A549 (cell line): Measurements from ENCODE around the gene B3GNT3. TPM values are rescaled to one million over a fixed set of nuclear protein-coding genes. Genes with fewer than 3 reads are reported as not detected.

Experiments used
- ATAC-seq, 2 experiments: fragments of 200-7000 bp in 1 of 2; fragments of >200 bp in 1 of 2; cut with Nextera tagmentation in 1 of 2; cut with Tn5 transposase in 1 of 2; 3 replicates each; pipeline versions ENCODE4 v1.8.0 to v1.9.1; 2018 to 2020; ENCODE audit warnings: mild to moderate bottlenecking in 1 of 2, moderate library complexity in 1 of 2
- CTCF ChIA-PET: fragments of 300-600 bp; sonication (Branson Sonifier 250); formaldehyde crosslinking; extraction: SDS; loops from one replicate; lab custom pipeline; 2021; ENCODE audit warnings: antibody characterized with exemption, inconsistent platforms; lab: Yijun Ruan, JAX
- POLR2A ChIA-PET: fragments of 350-600 bp; formaldehyde crosslinking; extraction: SDS; loops from one replicate; lab custom pipeline; 2021; ENCODE audit warnings: antibody characterized with exemption, inconsistent platforms; lab: Yijun Ruan, JAX
- DNase-seq, 2 experiments: peaks; one replicate each; pipeline versions ENCODE4 v3.0.0 to v3.0.0-alpha.2; 2011 to 2016; ENCODE audit warnings: low read depth in 1 of 2, low spot score in 1 of 2
- FAIRE-seq: peaks from 2 replicates; lab custom pipeline; 2011; peaks lifted over from hg19 to GRCh38; lab: Jason Lieb, UNC
- H3K27ac ChIP-seq, 2 experiments: fragments of >200 bp; sonication (Bioruptor Twin); formaldehyde crosslinking; 3 replicates each; pipeline ENCODE4 v1.5.1; 2016 to 2017
- H3K4me1 ChIP-seq: fragments of >200 bp; sonication (Bioruptor Twin); formaldehyde crosslinking; 3 replicates; pipeline ENCODE4 v1.6.1; 2016
- H3K4me2 ChIP-seq: fragments of >200 bp; sonication (Bioruptor Twin); formaldehyde crosslinking; 3 replicates; pipeline ENCODE4 v1.6.1; 2016
- H3K4me3 ChIP-seq: fragments of >200 bp; sonication (Bioruptor Twin); formaldehyde crosslinking; 3 replicates; pipeline ENCODE4 v1.5.1; 2016
- H3K9me3 ChIP-seq: fragments of >200 bp; sonication (Bioruptor Twin); formaldehyde crosslinking; 3 replicates; pipeline ENCODE4 v1.6.1; 2016
- BHLHE40 ChIP-seq: IDR thresholded peaks from 2 replicates; pipeline ENCODE4 v1.6.1; 2012; ENCODE audit warnings: low read depth, low read length, inconsistent platforms
- CHD2 ChIP-seq: fragments of 150-350 bp; IDR thresholded peaks from 2 replicates; pipeline ENCODE4 v1.6.1; 2014; ENCODE audit warnings: low read length; ENCODE audit not compliant: partially characterized antibody
- CHD4 ChIP-seq: fragments of 200-600 bp; sonication (generic); IDR thresholded peaks from 2 replicates; pipeline ENCODE4 v1.6.1; 2016; ENCODE audit warnings: antibody characterized with exemption, mild to moderate bottlenecking, borderline replicate concordance
- EHF ChIP-seq: fragments of 250-450 bp; sonication (Bioruptor Pico); IDR thresholded peaks from 2 replicates; pipeline ENCODE4 v1.5.0; 2020; ENCODE audit warnings: mild to moderate bottlenecking
- FOSB ChIP-seq: fragments of 250-450 bp; sonication (Bioruptor Pico); IDR thresholded peaks from 2 replicates; pipeline ENCODE4 v1.5.0; 2020; ENCODE audit warnings: mild to moderate bottlenecking, moderate library complexity
- GATA3 ChIP-seq: IDR thresholded peaks from 2 replicates; pipeline ENCODE4 v1.6.1; 2012; ENCODE audit warnings: borderline replicate concordance
- HDAC2 ChIP-seq: fragments of 200-600 bp; sonication (generic); IDR thresholded peaks from 2 replicates; pipeline ENCODE4 v1.6.1; 2016
- HOXA7 ChIP-seq: fragments of 250-450 bp; sonication (Bioruptor Pico); IDR thresholded peaks from 2 replicates; pipeline ENCODE4 v1.5.0; 2020; ENCODE audit warnings: mild to moderate bottlenecking, moderate library complexity
- HOXB5 ChIP-seq: fragments of 250-450 bp; sonication (Bioruptor Pico); IDR thresholded peaks from 2 replicates; pipeline ENCODE4 v1.5.0; 2020; ENCODE audit warnings: mild to moderate bottlenecking, moderate library complexity
- JUN ChIP-seq, 2 experiments: fragments of >200 bp; sonication (Bioruptor Twin); formaldehyde crosslinking; IDR thresholded peaks; 2 replicates in 1 of 2; 3 replicates in 1 of 2; pipeline ENCODE4 v1.6.1; 2016 to 2017
- KDM1A ChIP-seq: fragments of 200-600 bp; sonication (generic); IDR thresholded peaks from 2 replicates; pipeline ENCODE4 v1.6.1; 2016; ENCODE audit warnings: low read depth, mild to moderate bottlenecking
- MAFK ChIP-seq: fragments of 450-650 bp; IDR thresholded peaks from 2 replicates; pipeline ENCODE4 v1.6.1; 2014; ENCODE audit not compliant: partially characterized antibody
- MAX ChIP-seq: IDR thresholded peaks from 2 replicates; pipeline ENCODE4 v1.6.1; 2012
- POLR2AphosphoS2 ChIP-seq: conservative IDR thresholded peaks from 2 replicates; pipeline ENCODE4 v1.6.1; 2012; ENCODE audit warnings: low read length, improper control_type of control experiment, inconsistent platforms
- RAD21 ChIP-seq, 2 experiments: fragments of >200 bp in 1 of 2; sonication (Bioruptor Twin) in 1 of 2; formaldehyde crosslinking in 1 of 2; IDR thresholded peaks in 1 of 2; conservative IDR thresholded peaks in 1 of 2; 2 replicates in 1 of 2; 3 replicates in 1 of 2; pipeline ENCODE4 v1.6.1; 2012 to 2018; ENCODE audit warnings: inconsistent platforms in 1 of 2
- TFCP2L1 ChIP-seq: fragments of 250-450 bp; sonication (Bioruptor Pico); IDR thresholded peaks from 2 replicates; pipeline ENCODE4 v1.5.0; 2021; ENCODE audit warnings: mild to moderate bottlenecking
- TP53 ChIP-seq: fragments of 250-450 bp; sonication (Bioruptor Pico); IDR thresholded peaks from 2 replicates; pipeline ENCODE4 v1.5.0; 2021; ENCODE audit warnings: mild to moderate bottlenecking, moderate library complexity
- ZC3H11A ChIP-seq: fragments of 450-650 bp; IDR thresholded peaks from 2 replicates; pipeline ENCODE4 v1.6.1; 2014; ENCODE audit warnings: antibody characterized with exemption, mild to moderate bottlenecking
- ZFP36 ChIP-seq: fragments of 450-650 bp; IDR thresholded peaks from 2 replicates; pipeline ENCODE4 v1.6.1; 2014; ENCODE audit warnings: borderline replicate concordance; ENCODE audit not compliant: partially characterized antibody
- ZSCAN20 ChIP-seq: fragments of 250-450 bp; sonication (Bioruptor Pico); IDR thresholded peaks from 2 replicates; pipeline ENCODE4 v1.8.0; 2022; ENCODE audit warnings: mild to moderate bottlenecking, moderate library complexity
- WGBS: methylation state at CpG from one replicate; pipeline ENCODE4 v1.1.6; 2017; ENCODE audit errors: missing lambda C conversion rate; 5-methylcytosine and 5-hydroxymethylcytosine counted together
- polyA plus RNA-seq, 4 experiments: library from polyadenylated mRNA; depleted of rRNA in 3 of 4; stranded (reverse); fragments of >200 nt; fragmentation: RNase III in 1 of 4; extraction: RNeasy Plus Mini Kit Qiagen cat#74134 plus additional on column Dnase treatment in 1 of 4; gene quantifications; 2 replicates in 3 of 4; 3 replicates in 1 of 4; pipeline ENCODE4 v1.2.3, GENCODE V29; 2011 to 2017
- TF ChIP-seq, protein P1 (sequence below): fragments of 450-650 bp; IDR thresholded peaks from 2 replicates; pipeline ENCODE4 v1.6.1; 2014; ENCODE audit warnings: antibody characterized with exemption
- TF ChIP-seq, protein P2 (sequence below): fragments of 200-600 bp; sonication (generic); IDR thresholded peaks from 2 replicates; pipeline ENCODE4 v1.6.1; 2016; ENCODE audit warnings: antibody characterized with exemption, mild to moderate bottlenecking, moderate library complexity

The B3GNT3 gene
- polyA plus RNA-seq, 2 of the 4 experiments (the other 2 are of a cell fraction), result 2.4 to 2.7 TPM

- ChIA-PET CTCF (interaction anchor here (0.9 to 3.3 kb wide), 6 partner anchors 10 to 64 kb away, joined by 3 to 19 read pairs (median 8); partner anchors contain the start of gene RPL18A), POLR2A (interaction anchor here (0.5 kb wide), 1 partner anchor 205 kb away, joined by 5 read pairs; no protein-coding TSS in a partner anchor)
- ATAC-seq (peak; percentile 4 to 5; a peak in 1 of 6 replicates), DNase-seq (no peak), FAIRE-seq (no peak)
- TF ChIP-seq GATA3 (no peak), JUN (IDR thresholded peaks at IDR 0.05) (no peak), HOXA7 (CRISPR knock-in tag) (no peak), EHF (CRISPR knock-in tag) (no peak), POLR2AphosphoS2 (no peak), BHLHE40 (no peak), ZSCAN20 (CRISPR knock-in tag) (no peak), CHD2 (no peak), FOSB (CRISPR knock-in tag) (no peak), TP53 (CRISPR knock-in tag) (no peak), KDM1A (no peak), TFCP2L1 (CRISPR knock-in tag) (no peak), HDAC2 (no peak)
- TF ChIP-seq, protein P1, sequence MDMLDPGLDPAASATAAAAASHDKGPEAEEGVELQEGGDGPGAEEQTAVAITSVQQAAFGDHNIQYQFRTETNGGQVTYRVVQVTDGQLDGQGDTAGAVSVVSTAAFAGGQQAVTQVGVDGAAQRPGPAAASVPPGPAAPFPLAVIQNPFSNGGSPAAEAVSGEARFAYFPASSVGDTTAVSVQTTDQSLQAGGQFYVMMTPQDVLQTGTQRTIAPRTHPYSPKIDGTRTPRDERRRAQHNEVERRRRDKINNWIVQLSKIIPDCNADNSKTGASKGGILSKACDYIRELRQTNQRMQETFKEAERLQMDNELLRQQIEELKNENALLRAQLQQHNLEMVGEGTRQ, result no peak
- TF ChIP-seq, protein P2, sequence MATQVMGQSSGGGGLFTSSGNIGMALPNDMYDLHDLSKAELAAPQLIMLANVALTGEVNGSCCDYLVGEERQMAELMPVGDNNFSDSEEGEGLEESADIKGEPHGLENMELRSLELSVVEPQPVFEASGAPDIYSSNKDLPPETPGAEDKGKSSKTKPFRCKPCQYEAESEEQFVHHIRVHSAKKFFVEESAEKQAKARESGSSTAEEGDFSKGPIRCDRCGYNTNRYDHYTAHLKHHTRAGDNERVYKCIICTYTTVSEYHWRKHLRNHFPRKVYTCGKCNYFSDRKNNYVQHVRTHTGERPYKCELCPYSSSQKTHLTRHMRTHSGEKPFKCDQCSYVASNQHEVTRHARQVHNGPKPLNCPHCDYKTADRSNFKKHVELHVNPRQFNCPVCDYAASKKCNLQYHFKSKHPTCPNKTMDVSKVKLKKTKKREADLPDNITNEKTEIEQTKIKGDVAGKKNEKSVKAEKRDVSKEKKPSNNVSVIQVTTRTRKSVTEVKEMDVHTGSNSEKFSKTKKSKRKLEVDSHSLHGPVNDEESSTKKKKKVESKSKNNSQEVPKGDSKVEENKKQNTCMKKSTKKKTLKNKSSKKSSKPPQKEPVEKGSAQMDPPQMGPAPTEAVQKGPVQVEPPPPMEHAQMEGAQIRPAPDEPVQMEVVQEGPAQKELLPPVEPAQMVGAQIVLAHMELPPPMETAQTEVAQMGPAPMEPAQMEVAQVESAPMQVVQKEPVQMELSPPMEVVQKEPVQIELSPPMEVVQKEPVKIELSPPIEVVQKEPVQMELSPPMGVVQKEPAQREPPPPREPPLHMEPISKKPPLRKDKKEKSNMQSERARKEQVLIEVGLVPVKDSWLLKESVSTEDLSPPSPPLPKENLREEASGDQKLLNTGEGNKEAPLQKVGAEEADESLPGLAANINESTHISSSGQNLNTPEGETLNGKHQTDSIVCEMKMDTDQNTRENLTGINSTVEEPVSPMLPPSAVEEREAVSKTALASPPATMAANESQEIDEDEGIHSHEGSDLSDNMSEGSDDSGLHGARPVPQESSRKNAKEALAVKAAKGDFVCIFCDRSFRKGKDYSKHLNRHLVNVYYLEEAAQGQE, result no peak
- H3K4me2 ChIP-seq, result peak overlapping the region; percentile 79
- 24% methylated on average over 3 of the region's 14 CpGs for WGBS
- no peaks in the 10 kb centered on the region for H3K9me3 ChIP-seq
- H3K4me3 ChIP-seq, result peak overlapping the region; percentile 50
- peak overlapping the region; percentile 85 to 91 for H3K27ac ChIP-seq
- H3K4me1 ChIP-seq, result peaks cover 48% of the 10 kb centered on the region
These were observed 538 bp downstream of the B3GNT3 start for GRCh38 chr19:17795495-17795856.

- Histone ChIP-seq H3K27ac (peak overlapping the region; percentile 85 to 91), H3K9me3 (no peaks in the 10 kb centered on the region), H3K4me3 (no peak overlapping the region), H3K4me2 (peak overlapping the region; percentile 79), H3K4me1 (peaks cover 41% of the 10 kb centered on the region)
- no peak for TF ChIP-seq BHLHE40
- ChIA-PET POLR2A (interaction anchor here (0.5 kb wide), 1 partner anchor 204 kb away, joined by 5 read pairs; no protein-coding TSS in a partner anchor), CTCF (interaction anchor here (1.4 to 3.3 kb wide), 5 partner anchors 13 to 63 kb away, joined by 4 to 19 read pairs (median 7); partner anchors contain the start of gene RPL18A)
- WGBS, result 44% methylated on average over 5 of the region's 6 CpGs
- FAIRE-seq (no peak), DNase-seq (peak in 1 of 2 experiments; percentile 41), ATAC-seq (peak in 1 of 2 experiments; percentile 28; a peak in 1 of 6 replicates)
These were observed 1.3 kb downstream of the B3GNT3 start for GRCh38 chr19:17796013-17796837.

DNA sequence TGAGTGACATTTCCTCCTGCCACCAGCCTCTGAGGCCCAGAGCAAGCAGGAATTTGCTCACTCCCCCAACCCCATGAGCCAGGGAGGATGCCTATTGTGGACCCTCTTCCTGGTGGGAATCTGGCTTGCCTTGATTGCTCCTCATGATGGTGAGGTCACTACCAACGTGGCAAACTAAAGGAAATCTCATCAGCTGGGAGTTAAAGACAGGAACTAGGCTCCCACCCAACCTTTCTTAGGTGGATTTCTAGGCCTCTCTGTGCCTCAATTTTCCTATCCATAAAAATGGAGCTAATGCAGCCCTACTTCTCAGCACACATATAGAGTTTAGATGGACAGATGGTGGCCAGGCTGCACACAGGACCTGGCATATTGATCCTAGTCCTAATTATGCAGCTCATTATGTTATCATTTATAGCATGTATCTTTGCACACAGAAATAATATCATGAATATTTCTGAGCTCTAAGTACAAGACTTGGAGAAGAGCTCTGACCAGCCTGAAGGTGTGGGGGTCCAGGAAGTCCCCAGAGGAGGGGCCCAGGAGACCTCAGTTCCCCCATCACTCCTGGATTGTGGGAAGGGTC, 2.0 kb downstream of the B3GNT3 start:
- ChIA-PET CTCF (interaction anchor here (0.8 to 3.3 kb wide), 4 partner anchors 12 to 63 kb away, joined by 4 to 15 read pairs (median 6); partner anchors contain the start of gene RPL18A), POLR2A (interaction anchor here (0.7 kb wide), 1 partner anchor 62 kb away, joined by 3 read pairs; no protein-coding TSS in a partner anchor)
- peaks cover 33% of the 10 kb centered on the region for H3K4me1 ChIP-seq
- H3K27ac ChIP-seq, result peak overlapping the region; percentile 85 to 91
- WGBS, result 50% methylated on average over 1 of the region's 1 CpG
- H3K4me2 ChIP-seq, result peak overlapping the region; percentile 79
- no peak for ATAC-seq
- DNase-seq, result no peak
- FAIRE-seq, result no peak
- H3K9me3 ChIP-seq, result no peaks in the 10 kb centered on the region
- peak; percentile 60 for TF ChIP-seq ZFP36
- no peak for TF ChIP-seq CHD2
- no peak for TF ChIP-seq MAFK
- TF ChIP-seq HOXB5 (CRISPR knock-in tag), result no peak
- 0 out of 2 replicates have a peak, but pooled peaks have one; percentile 55 for TF ChIP-seq CHD4
- TF ChIP-seq HDAC2, result no peak
- peak; percentile 7; the same call in 1 of the 2 replicates for TF ChIP-seq MAX
- TF ChIP-seq POLR2AphosphoS2, result no peak
- no peak for TF ChIP-seq ZC3H11A
- TF ChIP-seq KDM1A, result peak; percentile 67; the same call in 1 of the 2 replicates
- TF ChIP-seq RAD21 (conservative IDR thresholded peaks at IDR 0.05 in 1 of 2, IDR thresholded peaks at IDR 0.05 in 1 of 2), result no peak
- no peak overlapping the region for H3K4me3 ChIP-seq
